Lower leg skin (tissue), 3 donors: ENCODE results near the gene MECR.

Experiments used
- CTCF ChIP-seq, 3 donors: fragments of 450-650 bp; IDR thresholded peaks; one replicate each; pipeline ENCODE4 v1.5.1; 2016; ENCODE audit warnings: antibody characterized with exemption in 3 of 3, mild to moderate bottlenecking in 3 of 3, moderate library complexity in 2 of 3
- POLR2A ChIP-seq, 2 donors: fragments of 450-650 bp; IDR thresholded peaks; one replicate each; pipeline ENCODE4 v1.6.1; 2016 to 2017; ENCODE audit warnings: antibody characterized with exemption in 2 of 2, mild to moderate bottlenecking in 1 of 2, moderate library complexity in 1 of 2

- TF ChIP-seq CTCF (IDR thresholded peaks at IDR 0.05) = no peak
- TF ChIP-seq POLR2A (IDR thresholded peaks at IDR 0.05) = no peak
Observed at GRCh38 chr1:29197590-29197924, 33.2 kb downstream of the MECR start.
